HG03135 (cell line): ENCODE results near the gene GOSR2.
"Not testable (repeated sequence)": the region's sequence is repeated elsewhere in the genome, so short reads cannot be mapped to it uniquely, and the experiment has no call there.

Source experiments
- ATAC-seq: cut with Tn5 transposase; IDR thresholded peaks from one replicate; pipeline ENCODE4 v1.9.1; 2021; ENCODE audit warnings: mild to moderate bottlenecking, moderate library complexity; ENCODE audit not compliant: unreplicated experiment

GOSR2 gene

DNA sequence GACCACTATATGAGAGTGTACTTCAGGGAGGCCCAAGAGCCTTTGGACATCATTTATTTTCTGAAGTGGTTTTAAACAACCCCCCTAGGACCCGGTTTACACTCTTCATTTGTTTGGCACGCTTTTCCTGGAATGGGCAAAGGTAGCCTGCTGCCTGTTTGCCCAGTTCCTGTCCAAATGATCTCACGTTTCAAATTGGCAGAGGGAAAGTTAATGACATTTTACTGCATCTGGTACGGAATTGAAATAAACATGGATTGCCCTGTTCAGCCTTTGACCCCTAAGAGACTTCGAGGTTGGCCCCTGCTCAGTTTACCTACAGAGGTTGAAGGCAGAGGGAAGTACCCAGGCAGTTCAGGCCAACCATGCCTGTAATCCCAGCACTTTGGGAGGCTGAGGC, 61.9 kb downstream of the GOSR2 start:
- no peak for ATAC-seq

DNA sequence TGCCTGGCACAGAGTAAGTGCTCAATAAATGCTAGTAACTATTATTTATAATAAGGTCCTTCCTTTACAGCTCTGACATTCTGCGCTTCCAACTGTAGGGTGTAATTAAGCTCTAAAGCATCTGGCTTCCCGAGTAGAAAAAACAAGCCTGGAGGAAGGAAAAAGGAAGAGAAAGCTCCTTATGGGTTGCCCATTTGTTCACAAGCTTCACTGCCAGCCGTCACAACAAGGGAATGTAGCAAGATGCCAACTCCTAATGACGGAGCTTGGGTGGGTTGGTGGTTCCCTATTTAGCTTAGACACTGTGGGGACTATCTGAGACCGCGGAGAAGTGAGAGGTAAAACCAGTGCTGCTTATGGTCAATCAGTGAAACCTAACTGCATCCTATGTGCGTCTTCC, 63.4 kb downstream of the GOSR2 start:
- no peak for ATAC-seq

DNA sequence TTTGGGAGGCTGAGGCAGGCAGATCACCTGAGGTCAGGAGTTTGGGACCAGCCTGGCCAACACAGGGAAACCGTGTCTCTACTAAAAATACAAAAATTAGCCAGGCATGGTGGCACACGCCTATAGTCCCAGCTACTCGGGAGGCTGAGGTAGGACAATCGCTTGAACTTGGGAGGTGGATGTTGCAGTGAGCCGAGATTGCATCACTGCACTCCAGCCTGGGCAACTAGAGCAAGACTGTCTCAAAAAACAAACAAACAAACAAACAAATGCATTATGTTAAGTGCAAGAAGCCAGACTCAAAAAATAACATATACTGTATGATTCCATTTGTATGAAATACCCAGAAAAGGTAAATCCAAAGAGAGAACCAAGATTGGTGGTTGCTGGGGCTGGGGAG, 65.0 kb downstream of the GOSR2 start:
- ATAC-seq, result not testable (repeated sequence)

DNA sequence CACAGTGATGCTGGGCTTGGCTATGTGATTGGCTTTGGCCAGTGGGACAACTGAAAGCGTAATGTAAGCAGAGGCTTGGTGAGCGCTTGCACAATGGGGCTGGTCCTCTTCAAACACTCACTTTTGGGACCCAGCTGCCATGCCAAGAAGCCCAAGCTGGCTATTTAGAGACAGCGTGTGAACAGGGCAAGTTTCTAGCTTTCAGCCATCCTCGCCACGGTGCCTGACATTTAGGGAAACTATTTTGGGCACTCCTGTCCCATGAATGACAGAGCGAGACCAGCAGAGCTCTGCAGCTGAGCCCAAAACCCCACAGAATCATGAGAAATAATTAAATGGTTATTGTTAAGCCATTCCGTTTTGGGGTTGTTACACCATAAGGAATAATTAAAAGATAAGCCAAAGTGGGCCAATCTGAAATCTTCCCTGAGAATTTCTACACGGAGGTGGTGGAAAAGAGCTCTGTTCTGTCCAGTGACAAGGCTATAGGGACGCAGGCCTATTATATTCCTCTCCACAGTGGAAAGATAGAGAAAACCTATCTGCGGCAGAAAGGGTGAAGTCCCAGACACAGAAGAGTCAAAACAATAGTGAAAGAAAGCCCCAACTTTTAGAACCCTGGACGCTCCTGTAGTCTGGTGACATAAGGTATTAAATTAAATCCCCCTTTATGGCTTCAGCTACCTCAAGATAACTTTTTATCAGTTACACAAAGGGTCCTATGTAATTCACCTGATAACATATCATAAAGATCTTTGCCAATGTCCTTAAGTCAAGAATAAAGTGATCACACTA, 66.9 kb downstream of the GOSR2 start:
- no peak for ATAC-seq

DNA sequence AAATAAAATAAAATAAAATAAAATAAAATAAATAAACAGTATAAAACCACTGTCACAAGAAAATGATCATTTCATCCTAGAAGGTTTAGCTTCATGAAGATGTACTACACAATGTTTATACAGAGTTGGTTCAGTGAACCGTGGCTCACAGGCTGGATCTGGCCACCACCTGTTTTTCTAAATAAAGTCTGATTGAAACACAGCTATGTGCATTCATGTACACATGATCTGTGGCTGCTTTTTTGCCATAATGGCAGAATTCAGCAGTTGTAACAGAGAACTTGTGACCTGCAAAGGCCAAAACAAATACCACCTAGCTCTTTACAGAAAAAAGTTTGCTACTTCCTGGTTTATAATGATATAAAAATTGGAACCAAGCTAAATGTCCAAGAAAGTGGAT, 68.7 kb downstream of the GOSR2 start:
- no peak for ATAC-seq
